Suprapubic skin (tissue), 3 donors: ENCODE measurements around the gene GPX6.

Experiments used
- CTCF ChIP-seq, 2 donors: fragments of 200-600 bp in 1 of 2; fragments of 450-650 bp in 1 of 2; sonication (generic) in 1 of 2; IDR thresholded peaks; one replicate each; pipeline ENCODE4 v1.5.1; 2016 to 2019; ENCODE audit warnings: antibody characterized with exemption in 2 of 2, mild to moderate bottlenecking in 1 of 2, moderate library complexity in 1 of 2
- POLR2AphosphoS5 ChIP-seq, 3 donors: sonication (generic); formaldehyde crosslinking; IDR thresholded peaks; one replicate each; pipeline ENCODE4 v1.6.1; 2017; ENCODE audit warnings: antibody characterized with exemption in 3 of 3

- TF ChIP-seq CTCF (IDR thresholded peaks at IDR 0.05) (no peak), POLR2AphosphoS5 (IDR thresholded peaks at IDR 0.05) (no peak)
Observed at GRCh38 chr6:28525496-28526039, 10.0 kb upstream of the GPX6 start, which contains the start of gene GPX5.
